Bronchial epithelial cell (primary cell): Measurements from ENCODE around the gene TARS2. TPM values are rescaled to one million over a fixed set of nuclear protein-coding genes. Genes with fewer than 3 reads are reported as not detected.

ENCODE experiments used
- DNase-seq: peaks from one replicate; pipeline ENCODE4 v3.0.0-alpha.2; 2010; ENCODE audit warnings: low read depth
- FAIRE-seq: peaks from 2 replicates; lab custom pipeline; 2011; peaks lifted over from hg19 to GRCh38; lab: Jason Lieb, UNC
- H3K27me3 ChIP-seq: 2 replicates; pipeline ENCODE4 v1.5.1; 2011; ENCODE audit warnings: low read length; ENCODE audit not compliant: control insufficient read depth, insufficient read depth
- H3K36me3 ChIP-seq: 2 replicates; pipeline ENCODE4 v1.5.1; 2011; ENCODE audit warnings: low read length; ENCODE audit not compliant: control insufficient read depth, insufficient read depth
- H3K4me3 ChIP-seq: 2 replicates; pipeline ENCODE4 v1.5.1; 2011; ENCODE audit warnings: mild to moderate bottlenecking, low read depth, low read length, control low read depth
- CTCF ChIP-seq: IDR thresholded peaks from 2 replicates; pipeline ENCODE4 v1.5.1; 2011; ENCODE audit warnings: mild to moderate bottlenecking, moderate library complexity, low read length, control low read depth, inconsistent platforms; ENCODE audit not compliant: insufficient read depth, severe bottlenecking
- total RNA-seq: library from RNA; depleted of rRNA; stranded (reverse); fragments of >200 nt; gene quantifications from 2 replicates; pipeline ENCODE4 v1.2.1, GENCODE V29; 2014

The TARS2 gene
- total RNA-seq, 1 donor from 2014 or later: 14.5 TPM

- no peak overlapping the region for H3K4me3 ChIP-seq
- FAIRE-seq: no peak
- DNase-seq: no peak
- no peaks in the 10 kb centered on the region for H3K27me3 ChIP-seq
- no peak for TF ChIP-seq CTCF
- H3K36me3 ChIP-seq: peaks cover 12% of the 10 kb centered on the region
Measured at GRCh38 chr1:150508982-150509381, 21.8 kb downstream of the TARS2 start.

GRCh38 chr1:150511551-150511950 is 24.3 kb downstream of the TARS2 start:
- FAIRE-seq: no peak
- H3K4me3 ChIP-seq: no peak overlapping the region
- DNase-seq: no peak
- H3K36me3 ChIP-seq: peaks cover 5% of the 10 kb centered on the region
- no peak for TF ChIP-seq CTCF
- H3K27me3 ChIP-seq: no peaks in the 10 kb centered on the region

GRCh38 chr1:150511985-150512660 is 24.9 kb downstream of the TARS2 start:
- H3K36me3 ChIP-seq: no peaks in the 10 kb centered on the region
- no peaks in the 10 kb centered on the region for H3K27me3 ChIP-seq
- DNase-seq (no peak), FAIRE-seq (no peak)
- no peak overlapping the region for H3K4me3 ChIP-seq
- no peak for TF ChIP-seq CTCF

GRCh38 chr1:150512846-150513245 is 25.6 kb downstream of the TARS2 start:
- H3K36me3 ChIP-seq: no peaks in the 10 kb centered on the region
- FAIRE-seq: no peak
- H3K27me3 ChIP-seq: no peaks in the 10 kb centered on the region
- no peak for DNase-seq
- TF ChIP-seq CTCF: no peak
- H3K4me3 ChIP-seq: no peak overlapping the region

GRCh38 chr1:150513351-150513791 is 26.2 kb downstream of the TARS2 start:
- DNase-seq: peak; percentile 71
- Histone ChIP-seq H3K36me3 (no peaks in the 10 kb centered on the region), H3K4me3 (no peak overlapping the region), H3K27me3 (no peaks in the 10 kb centered on the region)
- TF ChIP-seq CTCF: no peak
- no peak for FAIRE-seq

GRCh38 chr1:150514260-150514659 is 27.0 kb downstream of the TARS2 start:
- H3K4me3 ChIP-seq: no peak overlapping the region
- H3K27me3 ChIP-seq: no peaks in the 10 kb centered on the region
- DNase-seq: no peak
- FAIRE-seq: no peak
- no peak for TF ChIP-seq CTCF
- no peaks in the 10 kb centered on the region for H3K36me3 ChIP-seq
